ENCODE measurements around the gene MEIOSIN. TPM values are rescaled to one million over a fixed set of nuclear protein-coding genes. Genes with fewer than 3 reads are reported as not detected.

MEIOSIN gene
- total and polyA plus RNA-seq, 2 donors = not detected

DNA sequence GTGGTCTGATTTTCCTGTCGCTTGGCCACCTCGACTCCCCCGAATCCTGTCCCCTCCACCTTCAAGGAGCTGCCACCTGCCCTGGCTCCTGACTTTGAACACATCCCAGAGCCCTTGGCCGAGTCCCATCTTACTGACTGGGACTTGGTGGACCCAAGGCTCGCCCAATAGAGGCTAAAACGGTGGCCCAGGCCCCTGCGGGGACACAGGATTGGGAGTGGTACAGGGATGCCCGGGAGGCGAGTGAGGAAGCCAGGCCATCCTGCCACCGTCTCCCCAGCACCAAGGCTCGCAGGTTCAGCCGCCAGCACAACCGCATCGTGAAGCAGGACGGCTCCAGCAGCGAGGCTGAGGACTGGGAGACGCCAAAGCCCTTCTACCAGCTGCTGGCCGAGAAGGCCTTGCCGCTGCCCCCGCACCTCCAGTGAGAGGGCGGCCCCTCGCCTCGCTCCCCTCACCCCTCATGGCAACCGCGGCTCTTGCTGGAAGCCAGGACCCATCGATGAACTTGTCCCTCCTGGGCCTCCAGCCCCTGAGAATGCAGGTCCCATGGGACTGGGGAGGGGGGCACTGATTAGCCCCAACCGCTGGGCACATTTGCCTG, 30.6 kb downstream of the MEIOSIN start:
- Histone ChIP-seq H3K27ac (ENCODE audit: low read depth) (no peak overlapping the region), H3K36me3 (ENCODE audit: insufficient read depth) (no peaks in the 10 kb centered on the region), H3K4me1 (ENCODE audit: insufficient read depth) (no peaks in the 10 kb centered on the region), H3K4me3 (ENCODE audit: low read depth, low read length) (no peak overlapping the region)
- 36% methylated on average over 27 of the region's 27 CpGs for WGBS
- no peak for DNase-seq (ENCODE audit: extremely low spot score)

DNA sequence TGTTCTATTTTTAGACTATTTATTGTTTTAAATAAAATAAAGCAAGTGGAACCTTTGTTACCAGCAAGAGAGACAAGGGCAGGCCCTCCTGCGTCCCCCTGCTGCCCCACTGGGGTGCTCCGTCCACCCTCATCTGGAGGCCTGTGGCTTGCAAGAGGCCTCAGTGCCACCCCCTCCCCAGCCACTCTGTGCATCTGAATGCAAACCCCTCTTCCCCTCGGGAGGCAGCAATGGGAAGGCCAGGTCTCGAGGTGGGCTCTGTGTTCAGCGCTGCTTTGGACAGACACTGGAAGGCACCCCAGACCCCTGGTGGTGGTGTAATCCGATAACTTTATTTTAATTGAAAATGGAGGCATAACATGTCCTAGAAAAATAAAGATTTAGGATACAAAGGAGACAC, 31.2 kb downstream of the MEIOSIN start:
- DNase-seq (ENCODE audit: extremely low spot score) = no peak
- no peaks in the 10 kb centered on the region for H3K36me3 ChIP-seq (ENCODE audit: insufficient read depth)
- no peak overlapping the region for H3K27ac ChIP-seq (ENCODE audit: low read depth)
- no peak overlapping the region for H3K4me3 ChIP-seq (ENCODE audit: low read depth, low read length)
- 42% methylated on average over 6 of the region's 6 CpGs for WGBS
- no peaks in the 10 kb centered on the region for H3K4me1 ChIP-seq (ENCODE audit: insufficient read depth)

DNA sequence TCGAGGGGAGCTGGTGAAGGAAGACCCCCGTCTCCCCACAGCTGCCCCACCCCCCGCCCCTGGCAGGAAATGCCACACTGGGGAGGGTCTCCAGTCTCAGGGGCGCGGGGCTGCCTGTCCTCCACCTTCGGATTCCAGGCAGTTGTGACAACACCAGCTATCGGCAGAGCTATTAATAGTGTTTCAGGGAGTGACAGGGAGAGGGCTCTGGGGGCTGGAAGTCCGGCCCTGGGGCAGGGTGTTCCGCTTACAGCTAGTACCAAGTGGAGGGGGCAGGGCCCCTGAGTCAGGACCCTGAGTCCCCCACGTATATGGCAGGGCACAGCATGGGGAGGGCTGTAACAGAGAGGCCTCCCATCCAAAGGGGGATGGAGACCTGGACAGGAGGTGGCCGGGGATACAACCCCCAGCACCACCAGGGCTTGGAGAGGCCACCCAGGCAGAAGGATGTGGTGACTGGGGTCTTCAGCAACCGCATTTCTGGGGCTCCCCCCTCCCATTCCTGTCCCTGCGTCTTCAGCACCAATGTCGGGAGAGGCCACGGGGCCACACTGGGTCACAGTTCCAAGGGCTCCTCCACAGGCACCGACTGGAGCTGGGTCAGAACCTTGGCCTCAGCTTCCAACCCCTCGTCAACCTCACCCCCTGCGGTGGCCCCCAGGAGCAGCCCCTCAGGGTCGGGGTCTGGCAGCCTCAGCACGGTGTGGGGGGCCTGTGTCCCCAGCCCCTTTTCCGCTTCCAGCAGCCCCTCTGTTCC, 31.9 kb downstream of the MEIOSIN start:
- no peak for DNase-seq (ENCODE audit: extremely low spot score)
- H3K4me1 ChIP-seq (ENCODE audit: insufficient read depth) = no peaks in the 10 kb centered on the region
- H3K27ac ChIP-seq (ENCODE audit: low read depth) = no peak overlapping the region
- 46% methylated on average over 21 of the region's 21 CpGs for WGBS
- H3K4me3 ChIP-seq (ENCODE audit: low read depth, low read length) = no peak overlapping the region
- H3K36me3 ChIP-seq (ENCODE audit: insufficient read depth) = no peaks in the 10 kb centered on the region

DNA sequence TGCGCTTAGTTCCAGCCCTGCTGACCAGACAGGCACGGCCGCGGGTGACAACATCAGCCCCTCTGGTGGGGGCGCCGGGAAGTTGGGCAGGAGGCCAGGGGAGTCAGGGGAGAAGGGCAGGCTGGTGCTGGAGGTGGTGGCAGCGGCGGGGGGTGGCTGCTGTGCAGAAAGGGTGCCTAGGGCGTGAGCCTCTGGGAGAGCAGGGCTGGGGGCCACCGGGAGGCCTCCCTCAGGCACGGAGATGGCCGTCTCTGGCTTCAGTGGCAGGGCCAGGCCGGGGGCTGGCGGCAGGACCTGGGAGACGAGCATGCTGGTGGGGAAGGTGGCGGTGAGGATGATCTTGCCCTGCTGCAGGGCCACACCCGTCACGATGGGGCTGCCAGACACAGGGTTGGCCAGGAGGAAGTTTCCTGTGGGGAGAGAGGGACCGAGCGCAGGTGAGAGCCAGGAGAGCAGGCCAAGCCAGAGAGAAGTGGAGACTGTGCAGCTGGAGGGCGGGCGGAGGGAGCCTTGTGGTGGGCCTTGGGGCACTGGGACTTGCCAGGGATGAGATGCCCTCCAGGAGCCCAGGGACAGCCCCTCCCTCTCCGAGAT, 32.6 kb downstream of the MEIOSIN start:
- Histone ChIP-seq H3K36me3 (ENCODE audit: insufficient read depth) (no peaks in the 10 kb centered on the region), H3K4me3 (ENCODE audit: low read depth, low read length) (no peak overlapping the region), H3K4me1 (ENCODE audit: insufficient read depth) (no peaks in the 10 kb centered on the region), H3K27ac (ENCODE audit: low read depth) (no peak overlapping the region)
- WGBS = 64% methylated on average over 23 of the region's 23 CpGs
- no peak for DNase-seq (ENCODE audit: extremely low spot score)

DNA sequence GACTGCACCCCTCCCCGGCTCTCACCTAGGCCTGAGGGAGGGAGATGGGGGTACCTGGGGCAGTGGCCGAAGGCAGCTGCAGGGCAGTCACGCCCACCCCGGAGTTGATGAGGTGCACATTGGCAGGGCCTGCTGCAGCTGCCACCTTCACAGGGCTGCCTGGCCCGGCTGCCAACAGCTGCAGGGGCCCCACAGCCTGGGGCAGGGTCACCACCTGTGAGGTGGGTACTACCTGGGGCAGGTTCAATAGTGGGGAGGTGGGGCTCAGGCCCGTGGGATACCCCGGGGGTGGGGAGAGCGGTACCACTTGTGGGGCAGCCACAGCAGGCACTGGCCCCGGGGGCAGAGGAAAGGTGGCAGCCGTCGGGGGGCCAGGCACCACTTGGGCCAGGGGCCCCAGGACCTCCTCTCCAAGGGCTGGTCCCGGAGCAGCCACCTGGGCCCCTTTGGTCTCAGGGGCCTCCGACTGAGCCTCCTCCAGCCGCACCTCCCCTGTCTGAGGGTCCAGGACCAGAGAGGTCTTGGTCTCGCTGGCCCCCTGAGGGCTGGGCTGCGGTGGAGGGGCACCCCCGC, 33.1 kb downstream of the MEIOSIN start:
- 53% methylated on average over 17 of the region's 17 CpGs for WGBS
- DNase-seq (ENCODE audit: extremely low spot score) = no peak

DNA sequence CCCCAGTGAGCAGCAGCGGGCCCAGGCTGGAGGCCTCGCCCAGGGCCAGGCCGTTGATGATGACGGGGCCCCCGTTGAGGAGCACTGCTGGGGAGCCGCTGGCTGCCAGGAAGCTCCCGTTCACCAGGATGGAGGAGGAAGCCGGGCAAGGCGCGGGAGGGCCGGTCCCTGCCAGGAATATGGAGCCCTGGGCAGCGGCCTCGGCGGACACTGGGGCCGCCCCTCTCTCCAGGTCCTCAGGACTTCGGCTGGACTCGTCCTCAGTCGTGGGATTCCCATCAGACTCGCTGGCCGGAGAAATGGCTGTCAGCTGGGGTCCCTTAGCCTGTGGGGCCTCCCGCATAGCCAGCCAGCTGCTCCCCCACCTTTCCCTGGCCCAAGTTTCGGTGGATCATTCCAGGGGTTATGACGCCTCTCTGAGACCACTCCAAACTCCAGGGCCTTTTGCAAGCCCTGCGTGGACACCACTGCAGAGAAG, 33.7 kb downstream of the MEIOSIN start:
- Histone ChIP-seq H3K4me1 (ENCODE audit: insufficient read depth) (no peaks in the 10 kb centered on the region), H3K36me3 (ENCODE audit: insufficient read depth) (no peaks in the 10 kb centered on the region), H3K4me3 (ENCODE audit: low read depth, low read length) (peak overlapping the region; percentile 76), H3K27ac (ENCODE audit: low read depth) (peak overlapping the region; percentile 64)
- no peak for DNase-seq (ENCODE audit: extremely low spot score)
- WGBS = 16% methylated on average over 24 of the region's 24 CpGs

More for the DNA sequence above, 33.1 kb downstream of the MEIOSIN start:
- Histone ChIP-seq H3K27ac (ENCODE audit: low read depth) (peak overlapping the region; percentile 64), H3K4me1 (ENCODE audit: insufficient read depth) (no peaks in the 10 kb centered on the region), H3K4me3 (ENCODE audit: low read depth, low read length) (peak overlapping the region; percentile 76), H3K36me3 (ENCODE audit: insufficient read depth) (no peaks in the 10 kb centered on the region)

DNA sequence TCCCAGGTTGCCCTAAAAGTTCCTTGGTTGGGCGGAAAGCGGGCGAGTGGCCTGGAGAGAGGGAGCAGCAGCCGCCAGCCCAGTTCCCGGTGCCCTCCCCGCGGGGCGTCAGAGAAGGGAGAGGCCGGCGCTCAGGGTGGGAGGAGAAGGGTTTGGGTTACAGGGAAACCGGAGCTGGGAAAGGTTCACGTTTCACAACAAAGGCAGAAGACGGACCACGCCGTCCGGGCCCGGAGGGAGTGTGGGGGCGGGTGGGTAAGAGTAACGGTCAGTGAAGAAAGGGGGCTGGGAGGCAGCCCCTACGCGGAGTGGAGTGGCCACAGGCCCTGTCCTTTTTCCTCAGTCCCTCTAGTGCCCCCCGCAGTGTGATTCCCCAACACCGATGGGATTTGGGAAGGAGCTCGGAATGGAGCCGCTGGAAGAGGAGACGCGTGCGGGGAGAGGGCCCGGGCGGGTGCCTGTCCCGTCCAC, 34.2 kb downstream of the MEIOSIN start:
- Histone ChIP-seq H3K4me3 (ENCODE audit: low read depth, low read length) (peak overlapping the region; percentile 76), H3K4me1 (ENCODE audit: insufficient read depth) (no peaks in the 10 kb centered on the region), H3K27ac (ENCODE audit: low read depth) (peak overlapping the region; percentile 87), H3K36me3 (ENCODE audit: insufficient read depth) (no peaks in the 10 kb centered on the region)
- peak; percentile 79 for DNase-seq (ENCODE audit: extremely low spot score)
- 5% methylated on average over 31 of the region's 31 CpGs for WGBS

DNA sequence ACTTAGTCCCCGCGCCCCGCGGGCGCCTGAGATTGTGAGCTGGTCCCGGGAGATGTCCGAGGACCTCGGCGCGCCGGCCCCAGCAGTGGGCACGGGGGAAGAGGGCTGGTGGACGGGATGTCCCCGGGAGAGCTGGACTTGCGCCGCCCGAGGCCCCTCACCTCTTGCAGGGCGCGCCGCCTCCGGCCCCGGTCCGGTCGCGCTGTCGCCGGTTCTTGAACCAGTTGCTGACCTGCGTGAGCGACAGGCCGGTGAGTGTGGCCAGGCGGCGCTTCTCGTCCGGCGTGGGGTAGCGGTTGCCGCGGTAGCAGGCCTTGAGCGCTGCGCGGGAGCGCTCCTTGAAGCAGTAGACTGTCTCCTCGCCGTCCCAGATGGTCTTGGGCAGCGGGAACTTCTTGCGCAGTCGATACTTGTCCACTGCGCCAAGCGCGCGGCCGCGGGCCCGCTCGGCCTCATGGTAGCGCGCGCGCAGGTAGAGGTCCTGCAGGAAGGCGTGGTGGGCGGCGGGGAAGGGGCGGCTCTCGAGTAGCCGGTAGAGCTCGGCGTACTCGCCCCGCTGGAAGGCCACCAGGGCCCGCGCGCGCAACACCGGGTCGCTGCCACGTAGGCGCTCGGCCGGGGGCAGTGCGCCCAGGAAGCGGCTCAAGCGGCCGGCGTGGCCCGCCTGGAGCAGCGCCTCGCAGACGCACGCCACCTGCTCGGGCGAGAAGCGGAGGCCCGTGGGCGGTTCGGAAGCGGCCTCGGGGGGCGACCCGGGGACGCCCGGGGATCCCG, 34.8 kb downstream of the MEIOSIN start:
- peak overlapping the region; percentile 87 for H3K27ac ChIP-seq (ENCODE audit: low read depth)
- under 1% methylated on average over 102 of the region's 102 CpGs for WGBS
- no peaks in the 10 kb centered on the region for H3K36me3 ChIP-seq (ENCODE audit: insufficient read depth)
- H3K4me3 ChIP-seq (ENCODE audit: low read depth, low read length) = peak overlapping the region; percentile 76
- no peak for DNase-seq (ENCODE audit: extremely low spot score)
- H3K4me1 ChIP-seq (ENCODE audit: insufficient read depth) = no peaks in the 10 kb centered on the region

DNA sequence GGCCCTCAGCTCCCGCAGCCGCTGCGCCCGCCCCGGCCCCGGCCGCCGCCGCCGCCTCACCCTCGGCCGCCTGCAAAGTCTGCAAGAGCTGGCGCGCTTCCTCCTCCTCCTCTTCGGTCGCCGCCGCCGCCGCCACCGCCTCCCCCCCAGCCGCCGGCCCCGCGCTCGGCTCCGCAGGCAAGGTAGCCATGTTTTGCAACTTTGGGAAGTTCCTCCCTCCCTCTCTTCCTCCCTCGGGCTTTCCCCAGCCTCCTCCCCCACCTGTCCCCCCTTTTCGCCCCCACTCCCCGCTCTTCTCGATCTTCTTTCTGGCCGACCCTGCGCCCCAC, 35.4 kb downstream of the MEIOSIN start:
- Histone ChIP-seq H3K36me3 (ENCODE audit: insufficient read depth) (no peaks in the 10 kb centered on the region), H3K27ac (ENCODE audit: low read depth) (peak overlapping the region; percentile 87), H3K4me1 (ENCODE audit: insufficient read depth) (no peaks in the 10 kb centered on the region), H3K4me3 (ENCODE audit: low read depth, low read length) (peak overlapping the region; percentile 76)
- DNase-seq (ENCODE audit: extremely low spot score) = no peak
- under 1% methylated on average over 27 of the region's 33 CpGs for WGBS

DNA sequence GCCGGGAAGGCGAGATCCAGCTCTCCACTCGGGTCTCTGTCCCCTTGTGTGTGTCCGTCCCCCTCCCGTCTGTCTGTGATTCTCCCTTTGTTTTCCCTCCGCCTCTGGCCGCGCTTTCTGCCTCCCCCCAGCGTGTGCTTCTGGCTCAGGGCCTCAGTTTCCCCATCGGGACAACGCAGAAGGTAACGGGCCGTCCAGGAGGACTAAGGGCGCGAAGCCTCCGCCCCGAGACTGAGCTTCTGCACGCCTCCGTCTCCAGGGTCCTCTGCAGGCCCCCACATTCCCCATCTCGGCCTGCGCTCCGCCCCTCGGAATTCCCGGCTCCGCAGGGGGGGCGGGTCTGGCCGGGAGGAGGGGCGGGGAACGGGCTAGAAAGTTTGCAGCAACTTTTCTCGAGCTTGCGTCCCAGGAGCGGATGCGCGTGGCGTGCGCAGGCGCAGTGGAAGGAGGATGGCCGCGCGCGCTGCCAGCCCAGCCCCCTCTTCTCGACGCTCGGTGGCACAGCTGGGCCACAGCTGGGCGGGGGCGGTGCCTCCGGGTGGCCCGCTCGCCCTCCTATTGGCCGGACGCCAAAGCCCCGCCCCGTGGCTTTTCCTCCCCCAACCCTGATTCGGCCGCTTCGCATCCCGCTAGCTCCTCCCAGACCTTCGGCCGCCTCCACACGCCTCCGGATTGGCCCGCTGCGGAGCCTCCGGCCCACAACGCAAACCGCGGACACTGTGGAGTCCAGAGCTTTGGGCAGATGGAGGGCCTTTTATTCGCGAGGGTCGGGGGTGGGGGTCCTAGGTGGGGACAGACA, 35.9 kb downstream of the MEIOSIN start, which contains the start of gene SIX5:
Gene SIX5 (minus strand): TSS at position 269 of the 799 bp plus-strand sequence. CDS start 408 bp downstream, outside the sequence.
- H3K36me3 ChIP-seq (ENCODE audit: insufficient read depth) = no peaks in the 10 kb centered on the region
- peak within 1 kb of the TSS; percentile 87 for H3K27ac ChIP-seq (ENCODE audit: low read depth)
- H3K4me1 ChIP-seq (ENCODE audit: insufficient read depth) = no peaks in the 10 kb centered on the region
- peak within 1 kb of the TSS; percentile 76 for H3K4me3 ChIP-seq (ENCODE audit: low read depth, low read length)
- peak; percentile 95 for DNase-seq (ENCODE audit: extremely low spot score)
- under 1% methylated on average over 70 of the region's 70 CpGs for WGBS

DNA sequence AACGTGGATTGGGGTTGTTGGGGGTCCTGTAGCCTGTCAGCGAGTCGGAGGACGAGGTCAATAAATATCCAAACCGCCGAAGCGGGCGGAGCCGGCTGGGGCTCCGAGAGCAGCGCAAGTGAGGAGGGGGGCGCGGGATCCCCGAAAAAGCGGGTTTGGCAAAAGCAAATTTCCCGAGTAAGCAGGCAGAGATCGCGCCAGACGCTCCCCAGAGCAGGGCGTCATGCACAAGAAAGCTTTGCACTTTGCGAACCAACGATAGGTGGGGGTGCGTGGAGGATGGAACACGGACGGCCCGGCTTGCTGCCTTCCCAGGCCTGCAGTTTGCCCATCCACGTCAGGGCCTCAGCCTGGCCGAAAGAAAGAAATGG, 36.6 kb downstream of the MEIOSIN start:
- no peaks in the 10 kb centered on the region for H3K36me3 ChIP-seq (ENCODE audit: insufficient read depth)
- H3K4me1 ChIP-seq (ENCODE audit: insufficient read depth) = no peaks in the 10 kb centered on the region
- no peak for DNase-seq (ENCODE audit: extremely low spot score)
- peak overlapping the region; percentile 76 for H3K4me3 ChIP-seq (ENCODE audit: low read depth, low read length)
- under 1% methylated on average over 28 of the region's 28 CpGs for WGBS
- peak overlapping the region; percentile 42 for H3K27ac ChIP-seq (ENCODE audit: low read depth)

DNA sequence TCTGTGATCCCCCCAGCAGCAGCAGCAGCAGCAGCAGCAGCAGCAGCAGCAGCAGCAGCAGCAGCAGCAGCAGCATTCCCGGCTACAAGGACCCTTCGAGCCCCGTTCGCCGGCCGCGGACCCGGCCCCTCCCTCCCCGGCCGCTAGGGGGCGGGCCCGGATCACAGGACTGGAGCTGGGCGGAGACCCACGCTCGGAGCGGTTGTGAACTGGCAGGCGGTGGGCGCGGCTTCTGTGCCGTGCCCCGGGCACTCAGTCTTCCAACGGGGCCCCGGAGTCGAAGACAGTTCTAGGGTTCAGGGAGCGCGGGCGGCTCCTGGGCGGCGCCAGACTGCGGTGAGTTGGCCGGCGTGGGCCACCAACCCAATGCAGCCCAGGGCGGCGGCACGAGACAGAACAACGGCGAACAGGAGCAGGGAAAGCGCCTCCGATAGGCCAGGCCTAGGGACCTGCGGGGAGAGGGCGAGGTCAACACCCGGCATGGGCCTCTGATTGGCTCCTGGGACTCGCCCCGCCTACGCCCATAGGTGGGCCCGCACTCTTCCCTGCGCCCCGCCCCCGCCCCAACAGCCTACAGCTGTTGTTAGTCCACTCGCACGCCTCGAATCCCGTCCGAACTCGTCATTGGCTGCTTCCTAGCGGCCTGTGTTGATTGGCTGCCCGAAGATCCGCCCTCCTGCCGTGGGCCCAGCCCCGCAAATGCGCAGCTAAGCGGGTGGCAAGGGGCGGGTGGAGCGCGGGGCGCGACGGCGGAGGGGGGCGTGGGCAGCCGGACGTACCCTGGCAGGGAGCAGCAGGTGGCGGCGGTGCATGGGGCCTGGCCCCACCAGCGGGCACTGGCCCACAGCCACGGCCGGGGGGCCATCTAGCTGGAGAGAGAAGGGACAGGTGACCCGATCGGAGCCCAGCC, 37.2 kb downstream of the MEIOSIN start:
- no peaks in the 10 kb centered on the region for H3K4me1 ChIP-seq (ENCODE audit: insufficient read depth)
- DNase-seq (ENCODE audit: extremely low spot score) = peak; percentile 95
- H3K4me3 ChIP-seq (ENCODE audit: low read depth, low read length) = peak overlapping the region; percentile 76
- 1% methylated on average over 79 of the region's 79 CpGs for WGBS
- H3K36me3 ChIP-seq (ENCODE audit: insufficient read depth) = no peaks in the 10 kb centered on the region
- peak overlapping the region; percentile 82 for H3K27ac ChIP-seq (ENCODE audit: low read depth)
